CD14-positive monocyte (primary cell): Measurements from ENCODE around the gene SLC26A6. TPM values are rescaled to one million over a fixed set of nuclear protein-coding genes. Genes with fewer than 3 reads are reported as not detected.

Experiments
- DNase-seq, 3 donors: peaks; one replicate each; pipeline ENCODE4 v3.0.0-alpha.2; 2011 to 2022
- H2AFZ ChIP-seq: 2 replicates; pipeline ENCODE4 v1.6.0; 2012; ENCODE audit warnings: mild to moderate bottlenecking, low read depth, low read length, inconsistent platforms; ENCODE audit not compliant: insufficient read depth, poor library complexity, severe bottlenecking
- H3K27ac ChIP-seq, 2 donors: 1 replicate in 1 of 2; 2 replicates in 1 of 2; pipeline ENCODE4 v1.5.1; 2012 to 2013; ENCODE audit warnings: low read length in 2 of 2, control low read depth in 1 of 2, inconsistent platforms in 1 of 2, low read depth in 1 of 2, mild to moderate bottlenecking in 1 of 2
- H3K27me3 ChIP-seq, 2 donors: one replicate each; pipeline versions ENCODE4 v1.6.0 to v1.6.1; 2011 to 2013; ENCODE audit warnings: low read length in 2 of 2; ENCODE audit not compliant: control insufficient read depth in 2 of 2, insufficient read depth in 2 of 2
- H3K36me3 ChIP-seq, 2 donors: replicated peaks in 1 of 2; 1 replicate in 1 of 2; 2 replicates in 1 of 2; pipeline versions ENCODE4 v1.5.1 to v1.6.1; 2012 to 2013; ENCODE audit warnings: low read length in 2 of 2, control low read depth in 1 of 2, inconsistent platforms in 1 of 2, mild to moderate bottlenecking in 1 of 2; ENCODE audit not compliant: insufficient read depth in 2 of 2, control insufficient read depth in 1 of 2
- H3K4me1 ChIP-seq, 2 donors: 1 replicate in 1 of 2; 2 replicates in 1 of 2; pipeline versions ENCODE4 v1.5.1 to v1.6.1; 2012 to 2013; ENCODE audit warnings: low read length in 2 of 2, control low read depth in 1 of 2, inconsistent platforms in 1 of 2, mild to moderate bottlenecking in 1 of 2, moderate library complexity in 1 of 2; ENCODE audit not compliant: insufficient read depth in 2 of 2, control insufficient read depth in 1 of 2
- H3K4me2 ChIP-seq: replicated peaks from 2 replicates; pipeline ENCODE3; 2012; ENCODE audit warnings: low read length, moderate library complexity, mild to moderate bottlenecking; ENCODE audit not compliant: poor library complexity, severe bottlenecking; ENCODE audit errors: extremely low read depth
- H3K4me3 ChIP-seq, 3 experiments: fragments of 200-600 bp in 1 of 3; sonication (generic) in 1 of 3; replicated peaks in 1 of 3; 1 replicate in 2 of 3; 2 replicates in 1 of 3; pipeline ENCODE4 v1.5.1; 2011 to 2013; ENCODE audit warnings: low read length in 3 of 3, mild to moderate bottlenecking in 3 of 3, control low read depth in 2 of 3, low read depth in 2 of 3, inconsistent platforms in 1 of 3, moderate library complexity in 1 of 3
- H3K79me2 ChIP-seq: 2 replicates; pipeline ENCODE4 v1.6.0; 2012; ENCODE audit warnings: mild to moderate bottlenecking, control low read depth, inconsistent platforms, low read length, moderate library complexity; ENCODE audit not compliant: insufficient read depth
- H3K9ac ChIP-seq: 2 replicates; pipeline ENCODE4 v1.6.0; 2017; ENCODE audit warnings: low read length, mild to moderate bottlenecking; ENCODE audit not compliant: insufficient read depth, poor library complexity, severe bottlenecking
- H3K9me3 ChIP-seq, 2 donors: replicated peaks in 1 of 2; 1 replicate in 1 of 2; 2 replicates in 1 of 2; pipeline versions ENCODE4 v1.5.1 to v1.6.1; 2012 to 2013; ENCODE audit warnings: low read length in 2 of 2, control low read depth in 1 of 2; ENCODE audit not compliant: control insufficient read depth in 1 of 2, insufficient read depth in 1 of 2
- H4K20me1 ChIP-seq: 2 replicates; pipeline ENCODE4 v1.6.0; 2012; ENCODE audit warnings: mild to moderate bottlenecking, low read length, control low read depth, moderate library complexity; ENCODE audit not compliant: insufficient read depth
- H3K27ac Mint-ChIP-seq, 7 donors: one replicate each; pipeline ENCODE4 v1.8.0; 2020; ENCODE audit warnings: mild to moderate bottlenecking in 7 of 7, mixed read lengths in 7 of 7, moderate library complexity in 6 of 7, inconsistent platforms in 2 of 7
- H3K27me3 Mint-ChIP-seq, 3 donors: one replicate each; pipeline ENCODE4 v1.8.0; 2021 to 2022; ENCODE audit warnings: low read depth in 3 of 3, mild to moderate bottlenecking in 3 of 3, mixed read lengths in 3 of 3, moderate library complexity in 3 of 3, inconsistent platforms in 1 of 3
- H3K36me3 Mint-ChIP-seq, 2 donors: one replicate each; pipeline ENCODE4 v1.8.0; 2020; ENCODE audit warnings: mixed read lengths in 2 of 2, inconsistent platforms in 1 of 2, mild to moderate bottlenecking in 1 of 2
- H3K4me1 Mint-ChIP-seq: one replicate; pipeline ENCODE4 v1.8.0; 2020; ENCODE audit warnings: mild to moderate bottlenecking, mixed read lengths
- H3K4me3 Mint-ChIP-seq, 2 donors: one replicate each; pipeline ENCODE4 v1.8.0; 2020; ENCODE audit warnings: mild to moderate bottlenecking in 2 of 2, mixed read lengths in 2 of 2, moderate library complexity in 1 of 2
- H3K9me3 Mint-ChIP-seq, 7 donors: one replicate each; pipeline ENCODE4 v1.8.0; 2020 to 2022; ENCODE audit warnings: mixed read lengths in 7 of 7, mild to moderate bottlenecking in 6 of 7, moderate library complexity in 6 of 7, inconsistent platforms in 2 of 7
- CTCF ChIP-seq: fragments of 200-600 bp; IDR thresholded peaks from one replicate; pipeline ENCODE4 v1.8.0; 2022; ENCODE audit warnings: antibody characterized with exemption, mild to moderate bottlenecking
- WGBS: methylation state at CpG from one replicate; pipeline ENCODE4 v1.1.5; 2013; ENCODE audit warnings: missing lambda C conversion rate; ENCODE audit not compliant: insufficient coverage; 5-methylcytosine and 5-hydroxymethylcytosine counted together
- intact Hi-C, 2 donors: fragments of 100-400 bp; cut with micrococcal nuclease; formaldehyde crosslinking; loops; one replicate each; pipeline versions ENCODE4 v1.15.0 to v1.15.1; 2023
- polyA plus RNA-seq, 3 donors: library from polyadenylated mRNA; depleted of rRNA in 1 of 3; unstranded in 2 of 3; stranded (reverse) in 1 of 3; fragments of 300-500 nt in 2 of 3; fragments of >200 nt in 1 of 3; fragmentation: Illumina TruSeq in 2 of 3; gene quantifications; 1 replicate in 2 of 3; 2 replicates in 1 of 3; pipeline ENCODE4 v1.2.3, GENCODE V29; 2012 to 2021

SLC26A6 gene
- polyA plus RNA-seq, 3 donors: 16.3 to 92.8 (median 20.4) TPM

GRCh38 chr3:48621461-48621869 is 13.8 kb downstream of the SLC26A6 start, which contains the start of gene TMEM89:
Gene TMEM89 (minus strand): TSS chr3:48621769. CDS start chr3:48621756, 13 bp downstream.
- Mint-ChIP-seq H3K4me3 (no peak within 1 kb of the TSS), H3K9me3 (peaks cover 17 to 44% (median 32%) of the 10 kb centered on the region in 7 donors), H3K27ac (no peak within 1 kb of the TSS), H3K4me1 (no peaks in the 10 kb centered on the region), H3K36me3 (peaks cover 19 to 27% of the 10 kb centered on the region in 2 donors), H3K27me3 (peaks cover 0 to 4% (median 2%) of the 10 kb centered on the region in 3 donors)
- H3K4me1 ChIP-seq: no peaks in the 10 kb centered on the region
- WGBS: 98% methylated on average over 19 of the region's 19 CpGs
- no peak within 1 kb of the TSS for H3K9ac ChIP-seq
- no peaks in the 10 kb centered on the region for H3K27me3 ChIP-seq
- intact Hi-C loops: no loop called here
- H3K79me2 ChIP-seq: no peaks in the 10 kb centered on the region
- H3K4me2 ChIP-seq: no peak within 1 kb of the TSS
- H3K9me3 ChIP-seq: peaks cover 22 to 34% of the 10 kb centered on the region in 2 donors
- TF ChIP-seq CTCF: no peak
- H4K20me1 ChIP-seq: no peaks in the 10 kb centered on the region
- H2AFZ ChIP-seq: no peak within 1 kb of the TSS
- H3K4me3 ChIP-seq: no peak within 1 kb of the TSS
- H3K27ac ChIP-seq: no peak within 1 kb of the TSS
- DNase-seq: no peak
- peaks cover 16 to 25% of the 10 kb centered on the region in 2 donors for H3K36me3 ChIP-seq

- no peak overlapping the region for H3K4me3 ChIP-seq
- Mint-ChIP-seq H3K4me3 (no peak overlapping the region), H3K27me3 (peaks cover 0 to 2% (median 2%) of the 10 kb centered on the region in 3 donors), H3K36me3 (peaks cover 3 to 11% of the 10 kb centered on the region in 2 donors), H3K9me3 (peaks cover 17 to 50% (median 37%) of the 10 kb centered on the region in 7 donors), H3K27ac (peak overlapping the region in 1 of 7 donors; percentile 62), H3K4me1 (no peaks in the 10 kb centered on the region)
- H3K36me3 ChIP-seq: peaks cover under 1 to 9% of the 10 kb centered on the region in 2 donors
- no peak overlapping the region for H3K4me2 ChIP-seq
- no peak overlapping the region for H3K9ac ChIP-seq
- no peak overlapping the region for H3K27ac ChIP-seq
- peaks cover 22 to 38% of the 10 kb centered on the region in 2 donors for H3K9me3 ChIP-seq
- H3K27me3 ChIP-seq: no peaks in the 10 kb centered on the region
- TF ChIP-seq CTCF: no peak
- no peaks in the 10 kb centered on the region for H3K79me2 ChIP-seq
- H3K4me1 ChIP-seq: peaks cover 1 to 3% of the 10 kb centered on the region in 2 donors
- no peak overlapping the region for H2AFZ ChIP-seq
- intact Hi-C loops: no loop called here
- H4K20me1 ChIP-seq: no peaks in the 10 kb centered on the region
- no peak for DNase-seq
- WGBS: 87% methylated on average over 6 of the region's 7 CpGs
Observed at GRCh38 chr3:48619541-48620524, 15.4 kb downstream of the SLC26A6 start.
